ENCODE results near the gene NR4A3.

GRCh38 chr9:99852617-99853016, 30.9 kb downstream of the NR4A3 start:
- TF ChIP-seq CTCF (IDR thresholded peaks at IDR 0.05; ENCODE audit: borderline replicate concordance, extremely low read depth, low read length, poor library complexity, severe bottlenecking) (no peak), EZH2 (IDR thresholded peaks at IDR 0.05; ENCODE audit: borderline replicate concordance, low read depth, low read length, severe bottlenecking) (no peak)

All from DND-41 (cell line).